Lower leg skin (tissue), 4 donors: Measurements from ENCODE around the gene PDCD11. TPM values are rescaled to one million over a fixed set of nuclear protein-coding genes. Genes with fewer than 3 reads are reported as not detected.

ENCODE experiments used
- DNase-seq, 2 donors: peaks; one replicate each; pipeline ENCODE4 v3.0.0-alpha.2; 2019; ENCODE audit warnings: low spot score in 2 of 2
- H3K4me3 ChIP-seq: fragments of 200-600 bp; sonication (generic); 2 replicates; pipeline ENCODE4 v1.5.1; 2017; ENCODE audit warnings: mild to moderate bottlenecking, low read depth; ENCODE audit not compliant: poor library complexity, severe bottlenecking
- POLR2A ChIP-seq, 2 donors: fragments of 450-650 bp; IDR thresholded peaks; one replicate each; pipeline ENCODE4 v1.6.1; 2016 to 2017; ENCODE audit warnings: antibody characterized with exemption in 2 of 2, mild to moderate bottlenecking in 1 of 2, moderate library complexity in 1 of 2
- WGBS, 2 donors: methylation state at CpG; one replicate each; pipeline ENCODE4 v1.1.5; 2018; 5-methylcytosine and 5-hydroxymethylcytosine counted together
- intact Hi-C: fragments of 100-400 bp; cut with DNase I; formaldehyde crosslinking; loops from one replicate; pipeline ENCODE4 v1.15.0; 2023; ENCODE audit warnings: low total_unique reads
- total RNA-seq, 4 donors: library from RNA; depleted of rRNA; stranded (reverse); fragments of >200 nt; gene quantifications; one replicate each; pipeline ENCODE4 v1.1.0, GENCODE V29; 2016
- TF ChIP-seq, protein P1 (sequence below), 3 donors: fragments of 450-650 bp; IDR thresholded peaks; one replicate each; pipeline ENCODE4 v1.5.1; 2016; ENCODE audit warnings: antibody characterized with exemption in 3 of 3, mild to moderate bottlenecking in 3 of 3, moderate library complexity in 2 of 3

The PDCD11 gene
- total RNA-seq, 4 donors from 2014 or later, result 14.2 to 23.1 (median 20.5) TPM

DNA sequence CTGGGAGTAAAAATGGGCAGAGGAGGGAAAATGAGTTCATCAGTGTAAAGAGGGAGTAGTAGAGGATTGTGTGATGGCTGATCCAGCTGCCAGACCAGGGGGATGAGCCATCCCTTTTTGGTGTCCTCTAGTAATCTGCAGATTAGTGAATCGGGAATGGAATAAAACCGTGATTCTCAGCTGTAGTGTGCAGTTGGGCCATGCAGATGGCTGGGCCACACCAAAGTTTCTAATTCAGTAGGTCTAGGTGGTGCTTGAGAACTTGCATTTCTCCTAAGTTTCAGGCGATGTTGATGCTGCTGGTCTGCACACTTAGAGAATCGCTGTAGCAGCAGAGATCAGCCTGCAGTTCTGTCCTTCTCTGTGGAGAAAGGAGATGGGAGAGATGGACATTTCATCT lies 22.7 kb downstream of the PDCD11 start:
- no peak for DNase-seq
- TF ChIP-seq, protein P1, sequence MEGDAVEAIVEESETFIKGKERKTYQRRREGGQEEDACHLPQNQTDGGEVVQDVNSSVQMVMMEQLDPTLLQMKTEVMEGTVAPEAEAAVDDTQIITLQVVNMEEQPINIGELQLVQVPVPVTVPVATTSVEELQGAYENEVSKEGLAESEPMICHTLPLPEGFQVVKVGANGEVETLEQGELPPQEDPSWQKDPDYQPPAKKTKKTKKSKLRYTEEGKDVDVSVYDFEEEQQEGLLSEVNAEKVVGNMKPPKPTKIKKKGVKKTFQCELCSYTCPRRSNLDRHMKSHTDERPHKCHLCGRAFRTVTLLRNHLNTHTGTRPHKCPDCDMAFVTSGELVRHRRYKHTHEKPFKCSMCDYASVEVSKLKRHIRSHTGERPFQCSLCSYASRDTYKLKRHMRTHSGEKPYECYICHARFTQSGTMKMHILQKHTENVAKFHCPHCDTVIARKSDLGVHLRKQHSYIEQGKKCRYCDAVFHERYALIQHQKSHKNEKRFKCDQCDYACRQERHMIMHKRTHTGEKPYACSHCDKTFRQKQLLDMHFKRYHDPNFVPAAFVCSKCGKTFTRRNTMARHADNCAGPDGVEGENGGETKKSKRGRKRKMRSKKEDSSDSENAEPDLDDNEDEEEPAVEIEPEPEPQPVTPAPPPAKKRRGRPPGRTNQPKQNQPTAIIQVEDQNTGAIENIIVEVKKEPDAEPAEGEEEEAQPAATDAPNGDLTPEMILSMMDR (IDR thresholded peaks at IDR 0.05), result no peak
- TF ChIP-seq POLR2A (IDR thresholded peaks at IDR 0.05), result no peak
- H3K4me3 ChIP-seq, result no peak overlapping the region
- intact Hi-C loops, result loop anchor here (5.0 kb wide), 1 partner anchor 68 kb away; no protein-coding TSS in a partner anchor
- WGBS, 2 donors, result 98% methylated on average over 4 of the region's 4 CpGs

DNA sequence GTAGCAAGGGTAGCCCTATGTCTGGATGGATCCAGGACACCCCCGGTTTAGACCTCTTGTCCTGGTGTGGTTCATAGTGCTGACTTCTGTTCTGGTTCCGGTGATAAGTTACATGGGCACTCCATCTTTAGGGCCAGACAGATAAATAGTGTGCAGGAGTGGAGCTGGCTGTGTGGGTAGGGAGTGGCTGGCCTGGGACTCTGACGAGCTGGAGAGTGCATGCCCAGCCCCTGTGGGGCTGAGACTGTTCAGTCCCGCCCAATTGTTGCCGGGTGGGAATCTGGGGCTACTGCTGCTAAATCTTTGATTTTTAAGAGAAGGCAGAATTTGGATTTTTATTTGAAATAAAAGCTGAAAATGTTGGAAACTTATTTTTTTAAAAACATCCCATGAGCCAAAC lies 27.3 kb downstream of the PDCD11 start:
- 66 to 81% methylated on average over 5 of the region's 5 CpGs for WGBS, 2 donors
- no peak overlapping the region for H3K4me3 ChIP-seq
- no peak for DNase-seq
- intact Hi-C loops, result no loop called here
- TF ChIP-seq, protein P1 (IDR thresholded peaks at IDR 0.05), result no peak
- TF ChIP-seq POLR2A (IDR thresholded peaks at IDR 0.05), result no peak

DNA sequence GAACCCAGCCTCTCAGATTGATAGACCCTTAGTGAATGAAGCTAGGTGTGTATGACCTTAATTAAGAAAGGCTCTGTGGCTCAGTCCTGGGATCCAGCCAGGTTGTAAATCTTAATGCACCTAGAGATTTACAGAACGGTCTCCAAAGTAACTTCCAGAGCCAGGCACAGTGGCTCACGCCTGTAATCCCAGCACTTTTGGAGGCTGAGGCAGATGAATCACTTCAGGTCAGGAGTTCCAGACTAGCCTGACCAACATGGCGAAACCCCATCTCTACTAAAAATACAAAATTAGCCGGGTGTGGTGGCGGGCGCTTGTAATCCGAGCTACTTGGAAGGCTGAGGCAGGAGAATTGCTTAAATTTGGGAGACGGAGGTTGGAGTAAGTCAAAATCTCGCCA lies 31.4 kb downstream of the PDCD11 start:
- DNase-seq, result no peak
- TF ChIP-seq, protein P1 (IDR thresholded peaks at IDR 0.05), result no peak
- no peak for TF ChIP-seq POLR2A (IDR thresholded peaks at IDR 0.05)
- no peak overlapping the region for H3K4me3 ChIP-seq
- intact Hi-C loops, result no loop called here
- WGBS, 2 donors, result 81 to 83% methylated on average over 9 of the region's 9 CpGs

DNA sequence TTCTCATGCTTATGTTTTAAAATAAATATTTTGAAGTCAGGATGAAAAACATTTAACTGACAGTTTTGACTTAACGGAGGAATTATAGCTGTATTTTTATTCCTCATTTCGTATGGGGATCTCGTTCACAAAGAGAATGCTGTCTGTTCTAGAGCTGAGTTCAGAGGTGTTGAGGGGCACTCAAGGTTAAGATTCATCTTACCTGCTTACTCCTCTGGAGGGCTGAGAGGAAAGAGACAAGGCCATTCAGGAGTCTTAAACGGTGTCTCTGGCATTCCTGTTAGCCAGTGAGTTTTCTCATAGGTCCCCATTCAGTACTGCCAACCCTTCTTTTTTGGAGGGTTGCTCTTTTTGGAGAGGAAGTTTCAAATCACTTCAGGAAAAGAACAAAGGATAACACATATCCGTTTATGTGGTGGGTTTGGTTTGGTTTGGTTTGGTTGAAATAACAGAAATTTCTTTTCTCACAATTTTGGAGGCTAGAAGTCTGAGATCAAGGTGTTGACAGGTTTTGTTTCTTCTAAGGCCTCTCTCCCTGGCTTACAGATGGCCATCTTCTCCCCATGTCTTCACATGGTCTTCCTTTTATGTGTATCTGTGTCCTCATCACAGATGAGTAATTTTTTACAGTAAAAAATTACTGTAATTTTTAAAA lies 32.7 kb downstream of the PDCD11 start:
- 73 to 76% methylated on average over 5 of the region's 5 CpGs for WGBS, 2 donors
- H3K4me3 ChIP-seq, result no peak overlapping the region
- no peak for DNase-seq
- intact Hi-C loops, result no loop called here
- TF ChIP-seq, protein P1 (IDR thresholded peaks at IDR 0.05), result no peak
- no peak for TF ChIP-seq POLR2A (IDR thresholded peaks at IDR 0.05)

DNA sequence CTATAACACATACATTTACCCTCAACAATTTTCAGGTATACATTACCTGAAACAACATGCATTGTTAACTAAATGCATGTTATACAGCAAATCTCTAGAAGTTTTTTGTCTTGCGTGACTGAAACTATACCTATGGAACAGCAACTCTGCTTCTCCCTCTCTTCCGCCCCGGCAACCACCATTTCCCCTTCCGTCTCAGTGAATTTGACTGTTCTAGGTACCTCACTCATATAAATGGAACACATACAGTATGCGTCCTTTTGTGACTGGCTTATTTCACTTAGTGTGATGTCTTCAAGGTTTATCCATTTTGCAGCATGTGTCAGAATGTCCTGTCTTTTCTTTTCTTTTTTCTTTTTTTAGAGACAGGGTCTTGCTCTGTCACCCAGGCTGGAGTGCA lies 33.2 kb downstream of the PDCD11 start:
- WGBS, 2 donors, result 93 to 96% methylated on average over 5 of the region's 5 CpGs
- DNase-seq, result no peak
- H3K4me3 ChIP-seq, result no peak overlapping the region
- TF ChIP-seq POLR2A (IDR thresholded peaks at IDR 0.05), result no peak
- TF ChIP-seq, protein P1 (IDR thresholded peaks at IDR 0.05), result no peak
- intact Hi-C loops, result no loop called here

DNA sequence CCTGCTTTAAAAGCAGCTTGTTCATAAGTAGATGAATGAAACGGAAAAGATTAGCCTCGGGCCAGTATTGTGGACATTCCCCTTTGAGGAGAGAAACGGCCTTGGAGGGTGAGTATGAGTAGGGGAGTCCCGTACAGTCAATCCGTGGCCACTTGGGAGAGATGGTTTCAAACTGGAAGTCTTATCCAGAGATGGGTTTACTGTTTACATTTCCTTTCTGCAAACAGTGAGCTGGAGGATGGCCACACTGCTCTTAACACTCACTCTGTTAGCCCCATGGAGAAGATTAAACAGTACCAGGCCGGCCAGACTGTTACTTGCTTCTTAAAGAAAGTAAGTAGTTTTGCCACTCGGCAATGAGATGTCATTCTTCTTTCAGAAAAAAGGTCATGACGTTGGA lies 35.5 kb downstream of the PDCD11 start:
- no peak for TF ChIP-seq POLR2A (IDR thresholded peaks at IDR 0.05)
- TF ChIP-seq, protein P1 (IDR thresholded peaks at IDR 0.05), result no peak
- no peak for DNase-seq
- intact Hi-C loops, result no loop called here
- 76 to 81% methylated on average over 8 of the region's 8 CpGs for WGBS, 2 donors
- H3K4me3 ChIP-seq, result no peak overlapping the region
